ENCODE data around the gene NT5C3B.
A peak's percentile ranks its signal among the peaks of the same experiment; 100 is the strongest.
"Not testable (repeated sequence)": the region's sequence is repeated elsewhere in the genome, so short reads cannot be mapped to it uniquely, and the experiment has no call there.

NT5C3B gene

DNA sequence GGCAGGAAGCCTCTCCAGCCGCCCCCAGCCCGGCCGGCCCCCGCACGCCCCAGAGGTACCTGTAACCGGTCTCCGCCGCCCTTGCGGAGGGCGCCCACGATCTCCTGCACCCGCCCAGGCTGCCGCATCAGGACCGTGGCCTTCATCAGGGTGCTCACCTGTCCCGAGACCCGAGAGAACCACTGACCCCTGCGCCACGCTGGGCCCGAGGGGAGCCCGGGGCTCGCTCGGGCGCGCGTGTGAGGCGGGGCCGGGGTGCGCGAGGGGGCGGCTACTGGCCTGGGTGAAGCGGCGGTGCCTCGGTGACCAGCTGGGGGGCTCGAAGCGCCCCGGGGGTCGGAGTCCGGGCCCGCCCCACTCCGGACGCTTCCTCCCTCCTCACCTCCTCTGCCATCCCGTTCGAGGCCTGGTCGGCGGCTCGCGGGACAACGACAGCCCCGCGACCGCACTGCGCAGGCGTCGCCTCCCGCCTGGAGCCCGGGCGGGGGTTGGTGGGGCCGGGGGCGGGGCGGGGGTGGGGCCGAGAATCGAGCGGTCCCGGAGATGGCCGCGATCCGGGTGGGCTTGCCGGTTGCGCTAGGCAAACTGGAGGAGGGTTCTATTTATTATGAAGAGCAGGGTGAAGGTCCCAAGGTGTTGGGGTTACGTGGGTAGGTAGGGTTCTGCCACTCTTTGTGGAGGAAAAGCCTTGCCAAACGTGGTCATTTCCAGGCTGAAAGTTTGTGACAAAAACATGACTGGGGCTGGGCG is at the start of gene NT5C3B:
TSS of gene NT5C3B (minus strand) at position 433 of the 750 bp plus-strand sequence. CDS start at position 394, 39 bp downstream.
- DNase-seq: peak; percentile 12 to 31

GRCh38 chr17:41885733-41886132 is 49.7 kb upstream of the NT5C3B start:
- peak in 1 of 2 experiments; percentile 9 for DNase-seq

DNA sequence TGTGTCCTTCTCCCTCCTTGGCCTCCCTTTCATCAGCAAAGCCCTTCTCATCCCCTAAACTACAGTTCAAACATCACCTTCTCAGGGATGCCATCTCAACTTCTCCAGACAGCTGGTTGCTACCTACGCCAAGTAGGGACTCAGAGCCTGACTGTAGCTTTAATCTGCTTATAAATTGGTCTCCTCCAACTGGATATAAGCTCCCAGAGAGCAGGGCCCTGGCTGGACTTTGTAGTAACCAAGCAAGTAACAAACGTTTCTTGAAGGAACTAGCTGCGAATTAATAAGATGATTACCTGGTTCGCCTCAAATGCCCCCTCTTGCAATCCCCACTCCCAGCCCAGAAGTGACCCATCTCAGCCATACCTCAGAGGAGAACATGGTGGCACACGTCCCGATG is 46.7 kb upstream of the NT5C3B start:
- DNase-seq: no peak

DNA sequence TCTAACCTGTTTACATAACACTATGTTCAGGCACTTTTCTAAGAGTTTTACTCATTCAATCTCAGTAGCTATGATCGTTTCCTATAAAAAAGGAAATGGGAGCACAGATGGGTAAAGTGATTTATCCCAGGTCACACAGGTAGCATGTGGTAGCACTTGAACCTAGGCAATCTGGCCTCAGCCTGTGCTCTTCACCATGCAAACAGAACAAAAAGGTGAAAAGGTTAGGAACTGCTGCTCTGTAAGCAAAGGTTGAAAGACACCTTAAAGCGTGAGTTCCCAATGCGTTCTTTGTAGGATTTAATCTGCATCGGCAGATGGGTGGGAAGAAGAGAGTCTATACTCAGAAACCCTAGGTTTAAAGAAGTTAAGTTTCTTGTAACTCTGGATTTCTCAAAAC is 44.1 kb upstream of the NT5C3B start:
- no peak for DNase-seq

DNA sequence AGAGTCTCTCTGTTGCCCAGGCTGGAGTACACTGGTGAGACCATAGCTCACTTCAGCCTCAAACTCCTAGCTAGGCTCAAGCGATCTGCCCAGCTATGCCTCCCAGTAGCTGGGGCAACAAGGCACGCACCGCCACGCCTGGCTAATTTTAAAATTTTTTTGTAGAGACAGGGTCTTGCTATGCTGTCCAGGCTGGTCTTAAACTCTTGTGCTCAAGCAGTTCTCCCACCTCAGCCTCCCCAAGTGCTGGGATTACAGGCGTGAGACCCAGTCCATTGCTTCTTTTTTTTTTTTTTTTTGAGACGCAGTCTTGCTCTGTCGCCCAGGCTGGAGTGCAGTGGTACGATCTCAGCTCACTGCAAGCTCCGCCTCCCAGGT is 38.2 kb upstream of the NT5C3B start:
- not testable (repeated sequence) for DNase-seq

DNA sequence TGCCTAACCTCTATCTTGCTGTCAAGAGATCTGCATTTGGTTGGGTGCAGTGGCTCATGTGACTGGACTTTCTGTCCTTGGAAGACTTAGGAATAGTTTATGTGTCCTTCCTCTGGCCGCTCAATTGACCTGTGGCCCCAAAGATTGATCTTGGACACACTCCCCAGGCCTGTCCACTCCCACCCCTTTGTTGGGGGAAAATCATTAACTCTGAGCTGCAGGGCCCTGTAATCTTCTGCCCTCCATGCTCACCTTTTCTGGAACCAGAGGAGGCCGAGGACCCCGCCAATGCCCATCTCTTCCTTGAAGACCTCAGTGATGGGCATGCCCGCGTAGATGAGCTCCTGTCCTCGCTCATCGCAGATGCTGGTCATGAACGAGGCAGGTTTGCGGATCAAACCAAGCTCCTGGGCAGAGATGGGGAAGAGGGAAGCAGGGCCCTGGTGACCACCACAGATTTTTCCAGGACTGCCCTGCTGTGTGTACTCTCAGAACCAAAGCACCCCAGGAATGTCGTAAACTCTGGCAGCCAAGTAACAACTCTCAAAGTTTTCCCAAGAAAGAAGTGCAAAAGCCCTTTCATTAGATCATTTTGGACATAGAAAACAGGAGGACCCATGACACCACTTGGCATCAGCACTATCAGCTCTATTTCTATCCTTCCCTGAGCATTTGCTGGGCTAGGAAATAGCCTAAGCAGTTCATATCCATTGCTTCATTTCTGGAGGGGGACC is 37.7 kb upstream of the NT5C3B start:
- no peak for DNase-seq

DNA sequence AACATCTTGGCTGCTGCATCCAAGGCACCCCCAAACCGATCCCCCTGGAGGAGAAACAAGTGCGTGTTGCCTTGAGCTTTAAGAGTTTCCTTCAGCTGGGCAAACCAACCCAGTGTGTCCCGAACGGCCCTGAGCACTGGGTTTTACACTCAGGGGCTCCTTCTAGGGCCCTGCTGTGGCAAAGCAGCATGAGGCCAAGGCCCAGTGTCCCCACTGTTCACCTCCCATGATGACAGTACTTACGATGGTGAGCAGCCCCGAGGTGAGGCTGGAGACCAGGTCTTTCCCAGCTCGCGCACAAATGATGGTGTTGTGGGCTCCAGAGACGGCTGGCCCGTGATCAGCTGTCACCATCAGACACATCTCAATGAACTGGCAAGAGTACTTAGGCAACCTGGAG is 35.8 kb upstream of the NT5C3B start:
- no peak for DNase-seq

DNA sequence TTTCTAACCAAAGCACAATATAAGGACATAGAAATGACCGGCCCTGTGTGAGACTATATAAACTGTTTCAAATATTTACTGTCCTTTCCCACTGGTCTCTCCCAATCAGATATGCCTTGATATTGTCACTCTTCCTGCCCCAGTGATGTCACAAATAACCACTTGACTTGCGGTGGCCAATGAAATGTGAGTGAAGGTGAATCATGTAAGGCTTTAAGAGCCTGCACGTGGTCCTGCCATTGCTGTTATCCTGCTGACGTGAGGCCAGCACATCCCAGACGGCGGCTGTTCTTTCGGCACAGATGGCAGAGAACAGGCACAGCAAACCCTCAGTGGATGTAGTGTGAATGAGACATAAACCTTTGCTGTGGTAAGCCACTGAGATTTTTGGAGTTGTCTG is 34.6 kb upstream of the NT5C3B start:
- no peak for DNase-seq

DNA sequence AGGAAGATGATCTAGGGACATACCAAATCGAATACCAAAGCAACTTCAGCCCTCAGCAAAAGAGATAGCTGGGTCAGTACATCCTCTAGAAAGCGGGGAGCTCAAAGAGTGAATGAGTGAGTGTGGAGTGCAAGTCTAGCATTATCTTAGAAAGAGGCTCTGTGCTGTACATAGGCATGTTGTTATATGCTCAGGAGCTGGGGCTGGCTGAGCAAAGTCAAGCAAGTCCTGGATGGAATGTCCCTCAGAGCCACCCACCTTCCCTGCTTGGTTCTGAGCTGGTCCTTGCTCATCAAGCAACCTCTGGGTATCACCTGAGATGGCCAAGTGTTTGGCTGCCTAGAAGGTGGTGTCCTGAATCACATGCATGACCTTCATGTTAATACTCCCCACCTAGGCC is 34.1 kb upstream of the NT5C3B start:
- no peak for DNase-seq

DNA sequence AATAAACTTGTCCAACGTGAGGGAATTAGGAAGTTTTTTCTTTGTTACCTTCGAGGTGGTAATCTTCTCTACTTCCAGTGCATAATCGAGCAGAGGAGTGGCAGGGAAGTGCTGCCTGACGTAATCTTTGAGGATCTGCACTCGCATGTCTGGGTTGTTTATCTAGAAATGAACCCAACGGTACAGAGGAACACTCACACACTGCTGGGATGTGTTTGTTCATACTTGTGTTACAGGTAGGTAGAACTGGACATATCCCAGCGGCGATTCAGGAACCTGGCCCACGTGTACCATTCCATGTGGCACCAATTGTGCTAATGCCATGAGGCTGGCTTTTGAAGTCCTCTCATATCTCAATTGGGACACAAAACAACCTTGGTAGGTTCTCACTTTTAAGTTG is 33.4 kb upstream of the NT5C3B start:
- DNase-seq: no peak

DNA sequence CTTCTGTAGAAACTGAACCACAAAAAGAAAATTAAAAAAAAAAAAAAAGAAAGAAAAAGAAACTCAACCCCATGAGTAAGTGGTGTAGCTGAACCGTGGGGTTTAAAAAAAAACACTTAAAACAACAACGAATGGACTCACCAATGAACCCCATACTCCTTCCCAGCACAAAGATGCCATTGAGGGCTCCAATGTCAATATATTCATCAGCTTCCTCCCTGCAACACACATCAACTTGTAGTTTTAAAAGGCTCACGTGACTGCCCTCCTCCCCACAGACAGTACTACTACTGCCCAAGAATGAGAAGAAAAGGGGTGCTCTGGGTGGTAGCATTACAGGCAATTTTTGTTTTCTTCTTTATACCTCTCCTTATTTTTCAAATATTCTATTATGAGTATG is 32.5 kb upstream of the NT5C3B start:
- DNase-seq: no peak

DNA sequence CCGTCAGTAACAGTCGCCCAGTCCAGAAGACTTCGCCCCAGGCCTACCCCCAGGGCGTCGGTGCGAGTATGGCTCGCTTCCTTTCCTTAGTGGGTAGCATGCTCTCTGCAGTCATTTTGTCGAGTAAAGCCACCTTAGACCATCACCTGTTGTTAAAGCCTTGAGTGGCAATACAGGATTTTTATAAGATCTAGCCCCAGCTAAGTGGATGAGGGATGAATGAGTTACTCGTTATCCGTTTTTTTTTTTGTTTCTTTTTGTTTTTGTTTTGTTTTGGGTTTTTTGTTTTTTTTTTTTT is 29.5 kb upstream of the NT5C3B start:
- no peak for DNase-seq

- peak; percentile 73 to 85 for DNase-seq
These were observed 29.0 kb upstream of the NT5C3B start, which contains the start of gene KLHL11 for GRCh38 chr17:41864836-41865595. Gene KLHL11 (minus strand): TSS chr17:41865423. CDS start chr17:41865370, 53 bp downstream.

DNA sequence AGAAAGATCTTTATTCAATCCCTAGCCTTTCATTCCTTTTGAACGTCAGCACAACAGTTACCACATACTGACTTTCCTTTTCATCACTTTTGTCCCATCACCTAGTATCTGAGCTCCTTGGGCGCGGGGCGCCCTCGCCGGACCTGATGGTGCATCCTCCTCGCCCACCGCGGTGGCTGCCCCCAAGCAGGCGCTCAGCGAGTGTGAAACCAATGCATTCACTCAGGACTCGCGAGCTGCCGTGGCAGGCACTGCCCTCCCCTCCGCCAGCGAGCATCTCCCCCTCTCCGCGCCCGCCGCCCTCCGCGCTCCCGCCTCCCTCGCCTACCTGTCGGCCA is 28.4 kb upstream of the NT5C3B start:
- no peak for DNase-seq

GRCh38 chr17:41863074-41863848 is 27.2 kb upstream of the NT5C3B start:
- DNase-seq: no peak

DNA sequence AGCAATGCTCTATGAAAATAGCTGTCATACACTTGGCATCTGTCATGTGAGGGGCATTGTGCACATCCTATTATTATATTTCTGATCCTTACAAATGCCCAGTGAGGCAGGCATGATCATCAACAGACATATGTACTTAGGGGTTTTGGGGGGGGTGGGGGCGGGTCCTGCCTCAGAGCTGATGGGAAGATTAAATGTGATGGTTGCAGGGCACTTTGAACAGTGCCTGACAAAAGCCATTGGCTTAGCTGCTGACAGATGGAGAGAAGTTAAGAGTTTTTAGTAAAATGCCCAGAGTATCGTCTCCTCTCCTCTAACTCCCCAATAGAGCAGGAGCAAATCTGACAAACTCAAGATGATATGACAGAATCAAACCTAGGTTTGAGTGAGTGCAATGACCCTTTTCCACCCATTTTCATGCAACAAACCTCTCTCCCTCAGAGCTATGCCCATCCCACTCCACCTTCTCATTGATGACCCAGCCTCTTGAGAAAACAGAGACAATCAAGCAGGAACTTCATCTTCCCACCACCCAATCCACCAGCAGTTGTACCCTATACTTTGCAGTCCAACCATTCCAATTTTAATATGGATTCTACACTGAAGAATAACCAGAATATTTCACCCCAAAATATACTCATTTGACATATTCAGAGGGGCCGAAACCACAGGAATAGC is 24.4 kb upstream of the NT5C3B start:
- no peak for DNase-seq

GRCh38 chr17:41851382-41851781 is 15.3 kb upstream of the NT5C3B start:
- DNase-seq: not testable (repeated sequence)

DNA sequence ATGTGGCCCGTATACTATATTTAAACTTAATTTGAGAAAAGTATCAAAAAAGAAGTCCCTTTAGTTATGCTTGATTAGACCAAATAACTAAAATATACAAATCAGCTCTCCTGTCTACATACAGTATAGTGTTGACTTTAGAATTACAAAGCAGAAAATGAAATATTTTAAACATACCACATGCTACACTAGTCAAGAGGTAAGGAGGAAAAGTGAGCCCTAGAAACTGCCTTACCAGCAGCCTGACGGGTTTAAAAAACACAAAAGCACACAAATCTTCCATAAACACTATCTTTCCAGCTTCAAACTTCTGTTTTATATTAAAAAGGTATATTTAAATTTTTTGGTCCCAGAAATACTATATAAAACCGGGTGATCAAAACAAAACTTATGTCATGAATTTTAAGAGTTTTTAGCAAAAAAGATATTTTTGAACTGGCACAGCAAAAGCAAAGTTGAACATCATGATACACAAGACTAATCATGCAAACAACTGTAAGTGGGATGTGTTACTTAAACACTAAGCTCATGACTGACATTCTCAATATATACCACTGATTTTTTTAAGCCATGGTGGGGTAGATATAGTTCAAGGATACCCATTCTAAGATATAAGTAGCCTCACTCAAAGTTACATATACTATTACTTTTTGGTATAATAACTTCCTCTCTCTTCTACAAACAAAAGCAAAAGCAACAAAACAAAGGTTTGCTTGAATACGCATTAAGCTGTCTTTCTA is 13.4 kb upstream of the NT5C3B start:
- DNase-seq: no peak

DNA sequence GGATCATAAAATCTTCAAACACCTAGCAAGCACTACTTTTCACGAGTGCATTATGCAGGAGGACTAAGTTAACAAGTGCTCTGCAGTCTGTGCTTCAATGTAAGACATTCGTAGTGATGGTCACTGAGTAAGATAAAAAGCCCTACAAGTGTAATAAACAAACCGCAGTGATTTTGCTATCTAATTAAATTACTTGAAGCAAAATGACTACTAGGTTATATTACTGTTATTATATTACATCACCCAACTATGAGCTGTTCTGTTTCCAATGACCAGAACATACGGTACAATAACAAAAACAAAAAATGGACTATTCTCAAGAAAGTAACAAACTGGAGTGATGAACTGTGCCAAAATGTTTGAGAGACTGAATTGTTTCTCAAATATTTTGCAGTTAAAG is 12.8 kb upstream of the NT5C3B start:
- no peak for DNase-seq

DNA sequence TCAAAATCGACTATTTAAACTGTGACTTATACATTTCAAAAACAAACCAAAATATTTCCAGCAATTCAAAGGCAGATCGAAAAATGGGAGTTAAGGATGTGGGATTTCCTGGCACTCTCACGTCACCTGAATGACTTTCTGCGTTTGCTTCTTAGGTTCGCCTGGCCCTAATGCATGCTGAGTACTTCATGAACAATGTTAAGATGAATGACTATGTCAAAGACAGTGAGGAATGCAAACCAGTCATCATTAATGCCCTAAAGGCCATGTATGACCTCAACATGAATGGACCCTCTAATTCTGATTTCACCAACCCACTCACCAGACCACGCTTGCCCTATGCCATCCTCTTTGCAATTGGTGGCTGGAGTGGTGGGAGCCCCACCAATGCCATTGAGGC is 8.9 kb upstream of the NT5C3B start:
- DNase-seq: no peak

DNA sequence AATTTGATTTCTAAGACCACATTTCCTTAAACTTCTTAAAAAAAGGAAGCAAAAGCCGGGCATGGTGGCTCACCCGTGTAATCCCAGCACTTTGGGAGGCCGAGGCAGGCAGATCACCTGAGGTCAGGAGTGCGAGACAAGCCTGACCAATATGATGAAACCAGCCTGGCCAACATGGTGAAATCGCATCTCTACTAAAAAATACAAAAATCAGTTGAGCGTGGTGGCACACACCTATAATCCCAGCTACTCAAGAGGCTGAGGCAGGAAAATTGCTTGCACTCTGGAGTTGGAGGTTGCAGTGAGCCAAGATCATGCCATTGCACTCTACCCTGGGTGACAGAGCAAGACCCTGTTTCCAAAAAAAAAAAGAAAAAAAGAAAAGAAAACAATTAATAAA is 4.7 kb upstream of the NT5C3B start:
- DNase-seq: not testable (repeated sequence)

DNA sequence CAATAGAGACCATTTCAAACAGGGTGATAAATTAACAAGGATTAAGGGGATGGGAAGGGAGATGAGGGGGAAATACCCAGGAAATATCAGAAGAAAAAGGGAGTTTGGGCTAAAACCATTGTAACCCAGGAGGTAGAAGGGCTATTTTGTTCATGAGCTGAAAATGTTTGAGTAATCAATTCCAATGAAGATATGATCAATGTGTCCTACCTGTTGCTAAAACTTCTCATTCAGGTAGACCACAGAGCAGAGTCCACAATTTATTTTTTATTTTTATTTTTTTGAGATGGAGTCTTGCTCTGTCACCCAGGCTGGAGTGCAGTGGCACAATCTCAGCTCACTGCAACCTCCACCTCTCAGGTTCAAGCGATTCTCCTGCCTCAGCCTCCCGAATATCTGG is 3.4 kb upstream of the NT5C3B start:
- DNase-seq: not testable (repeated sequence)
